ENCODE results near the gene ANKHD1.

ANKHD1 gene

DNA sequence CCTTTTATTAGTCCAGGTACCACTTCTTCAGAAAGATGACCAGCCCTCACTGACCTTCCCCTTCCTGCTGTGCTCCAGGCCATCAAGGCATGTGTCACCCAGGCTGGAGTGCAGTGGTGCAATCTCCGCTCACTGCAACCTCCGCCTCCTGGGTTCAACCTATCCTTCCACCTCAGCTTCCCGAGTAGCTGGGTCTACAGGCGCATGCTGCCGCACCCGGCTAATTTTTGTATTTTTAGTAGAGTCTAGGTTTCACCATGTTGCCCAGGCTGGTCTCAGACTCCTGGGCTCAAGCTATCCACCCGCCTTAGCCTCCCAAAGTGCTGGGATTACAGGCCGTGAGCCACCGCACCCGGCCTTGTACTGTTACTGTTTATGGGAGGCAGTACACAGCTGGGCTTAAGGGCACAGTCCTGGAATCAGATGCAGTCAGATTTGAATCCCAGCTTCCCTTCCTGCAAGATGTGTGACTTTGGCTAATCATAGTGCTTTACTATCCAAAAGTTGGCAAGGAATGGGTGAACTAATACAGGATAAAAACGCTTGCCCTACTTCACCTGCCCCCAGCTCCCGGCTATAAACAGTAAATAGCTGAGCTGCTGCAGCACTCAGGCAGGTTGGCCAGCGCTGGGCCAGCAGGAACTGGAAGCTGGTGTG, 145.3 kb downstream of the ANKHD1 start:
- DNase-seq = no peak

DNA sequence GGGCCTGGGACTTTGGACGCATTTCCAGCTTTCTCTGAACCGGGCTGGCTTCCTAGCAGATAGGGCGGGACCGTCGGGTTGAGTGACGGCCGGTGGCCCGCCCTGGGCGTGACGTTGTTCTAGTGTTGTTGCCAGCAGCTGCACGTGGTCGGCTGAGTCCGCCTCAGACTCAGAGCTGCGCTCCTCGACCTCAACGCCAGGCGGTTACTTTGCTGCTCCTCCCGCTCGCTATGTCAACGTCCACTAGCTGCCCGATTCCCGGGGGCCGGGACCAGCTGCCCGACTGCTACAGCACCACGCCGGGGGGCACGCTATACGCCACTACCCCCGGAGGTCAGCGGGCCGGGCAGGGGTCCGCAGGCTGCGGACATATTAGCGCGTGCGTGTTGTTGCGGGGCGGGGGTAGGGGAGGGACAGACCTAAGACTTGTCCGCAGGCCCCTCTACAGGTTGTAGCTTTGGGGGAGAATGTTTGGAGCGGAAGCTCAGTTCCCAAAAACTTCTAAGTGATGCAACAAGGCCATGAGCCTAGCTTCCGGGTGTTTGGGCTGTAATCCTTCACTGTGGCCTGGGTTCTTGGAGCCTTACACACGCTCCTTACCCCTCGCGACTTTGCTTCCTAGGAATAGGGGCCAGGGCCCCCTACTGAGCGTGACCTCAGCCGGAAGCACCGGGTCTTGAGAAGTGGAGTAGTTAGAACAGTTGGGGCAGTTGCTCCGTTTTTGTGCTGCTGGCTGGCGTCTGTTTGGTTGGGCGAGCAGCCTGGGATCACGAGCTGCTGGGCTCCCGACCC, 146.1 kb downstream of the ANKHD1 start, which contains the start of gene EIF4EBP3:
Gene EIF4EBP3 (plus strand): TSS at position 155 of the 792 bp plus-strand sequence. CDS start 76 bp downstream, at position 231.
- peak; percentile 79 for DNase-seq

DNA sequence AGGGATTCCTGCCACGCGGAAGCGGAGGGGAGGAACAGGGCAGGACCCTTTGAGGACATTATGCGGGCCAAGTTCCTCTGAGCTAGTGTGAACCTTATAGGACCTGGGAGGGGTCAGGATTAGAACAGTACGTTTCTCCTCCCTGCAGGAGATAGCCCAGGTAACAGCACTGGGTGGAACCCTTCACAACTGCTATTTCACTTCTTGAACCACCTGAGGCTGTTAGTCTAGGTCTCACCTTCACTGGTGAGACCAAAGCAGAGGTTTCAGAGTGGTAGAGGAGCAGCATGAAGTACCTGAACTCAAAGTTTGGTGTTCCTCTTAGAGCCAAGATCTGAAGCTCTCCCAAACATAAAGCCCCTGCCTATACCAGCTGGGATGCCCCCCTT, 146.7 kb downstream of the ANKHD1 start:
- DNase-seq = no peak

DNA sequence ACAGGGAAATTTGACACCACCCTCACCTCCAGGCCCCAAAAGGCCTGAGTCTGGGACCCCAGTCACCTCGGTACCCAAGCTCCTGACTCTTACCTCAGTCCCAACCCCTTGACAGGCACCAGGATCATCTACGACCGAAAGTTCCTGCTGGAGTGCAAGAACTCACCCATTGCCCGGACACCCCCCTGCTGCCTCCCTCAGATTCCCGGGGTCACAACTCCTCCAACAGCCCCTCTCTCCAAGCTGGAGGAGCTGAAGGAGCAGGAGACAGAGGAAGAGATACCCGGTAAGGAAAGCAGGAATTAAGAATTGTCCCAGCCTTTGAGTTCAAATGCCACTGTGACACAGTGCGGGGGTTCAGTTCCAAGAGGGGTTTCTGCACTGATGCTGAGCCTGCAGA, 147.2 kb downstream of the ANKHD1 start:
- DNase-seq = no peak

DNA sequence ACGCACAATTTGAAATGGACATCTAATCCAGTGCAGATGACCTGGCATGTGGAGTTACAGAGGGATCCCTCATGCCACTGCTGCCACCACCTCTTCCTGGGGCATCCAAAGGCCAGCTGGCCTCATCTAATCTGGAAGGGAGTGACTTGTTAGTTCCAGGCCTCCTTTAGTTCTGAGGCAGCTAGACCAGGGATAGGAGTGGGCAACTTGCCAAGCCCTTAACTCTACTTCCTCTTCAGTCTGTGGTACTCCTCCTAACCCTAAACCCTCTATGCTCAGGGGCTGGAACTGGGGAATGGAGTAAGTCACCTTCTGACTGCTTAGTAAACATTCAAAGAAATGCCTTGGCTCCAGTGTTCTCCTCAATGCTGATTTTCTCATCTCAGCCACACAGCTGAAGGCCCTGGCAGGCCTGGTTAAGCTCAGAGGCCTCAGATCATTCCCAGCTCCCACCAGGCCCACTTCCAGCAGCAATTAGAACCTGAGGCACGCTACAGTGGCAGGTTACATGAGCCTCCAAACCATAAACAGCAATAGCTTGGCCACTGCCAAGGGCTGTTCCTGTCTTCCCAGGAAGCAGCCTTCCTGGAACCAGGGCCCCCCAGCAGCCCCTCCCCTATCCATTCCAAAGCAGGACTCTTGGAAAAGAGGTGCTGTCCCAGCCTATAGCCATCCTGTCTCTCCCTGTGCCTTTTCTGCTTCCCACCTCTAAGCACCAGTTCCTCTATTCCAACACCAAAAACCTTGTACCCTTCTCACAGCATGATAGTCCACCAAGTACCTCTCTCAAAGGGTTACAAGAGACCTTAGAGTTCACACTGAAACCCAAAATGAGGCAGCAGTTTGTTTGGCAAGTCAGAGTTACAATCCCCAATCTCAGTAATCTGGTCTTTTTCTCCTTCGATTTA, 147.9 kb downstream of the ANKHD1 start:
- no peak for DNase-seq

DNA sequence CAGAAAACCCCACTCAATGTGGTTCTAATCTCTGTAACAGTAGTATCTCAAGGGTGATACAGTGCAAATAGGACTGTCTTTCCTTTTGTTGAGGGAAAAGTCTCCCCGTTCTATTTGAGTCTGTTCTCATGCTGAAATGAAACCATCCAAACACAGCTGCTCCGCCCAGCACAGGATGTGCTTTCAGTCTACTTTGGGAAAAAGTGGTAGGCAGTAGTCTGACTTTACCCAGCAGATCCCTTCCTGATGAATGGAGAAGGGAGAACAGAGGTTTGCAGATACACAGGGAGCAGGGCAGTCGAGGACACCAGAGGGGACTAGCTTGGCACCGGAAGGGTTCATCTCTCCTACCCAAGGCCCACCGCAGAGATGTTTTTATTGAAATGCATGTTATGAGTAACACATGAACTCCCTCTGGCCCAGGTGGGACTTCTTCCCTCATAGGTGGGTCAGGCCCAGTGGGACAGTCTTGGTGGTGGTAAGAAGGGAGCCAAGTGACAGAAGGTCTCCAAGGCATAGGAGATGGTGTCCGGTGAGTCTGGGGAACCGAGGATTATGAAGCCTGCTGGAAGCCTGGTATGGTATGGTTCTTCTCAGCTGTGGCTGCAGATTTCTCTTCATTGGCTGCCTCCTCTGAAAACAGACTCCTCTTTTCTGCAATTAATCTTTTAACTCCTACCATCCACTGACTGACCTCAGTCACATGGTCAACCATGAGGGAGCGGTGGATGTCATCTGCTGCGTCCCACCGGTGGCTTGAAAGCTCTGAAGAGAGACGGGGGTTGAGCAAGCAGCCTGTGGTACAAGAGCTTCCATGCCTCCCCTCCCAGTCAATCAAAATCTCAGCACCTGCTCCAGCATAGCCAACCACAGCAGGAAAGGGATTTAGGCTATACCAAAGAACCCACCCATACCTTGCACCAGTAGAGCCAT, 148.8 kb downstream of the ANKHD1 start:
- DNase-seq = no peak

DNA sequence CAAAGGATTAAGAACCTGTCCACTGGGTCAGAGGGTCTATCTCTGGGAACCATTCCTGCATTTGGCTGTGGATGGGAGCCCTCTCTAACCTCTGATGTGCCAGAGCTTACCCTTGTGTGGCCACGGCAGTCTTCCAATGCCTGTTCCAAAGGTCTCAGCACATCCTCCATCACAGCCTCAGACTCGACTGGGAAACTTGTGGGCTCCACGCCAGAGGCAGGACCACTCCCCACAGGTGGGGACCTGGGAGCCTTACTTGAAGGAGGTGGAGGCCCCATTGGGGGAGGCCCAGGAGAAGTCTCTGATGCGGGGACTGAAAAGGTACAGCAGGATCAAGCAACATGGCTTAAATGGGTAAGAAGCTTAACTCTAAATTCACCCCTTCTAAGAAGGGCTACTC, 150.2 kb downstream of the ANKHD1 start:
- no peak for DNase-seq

DNA sequence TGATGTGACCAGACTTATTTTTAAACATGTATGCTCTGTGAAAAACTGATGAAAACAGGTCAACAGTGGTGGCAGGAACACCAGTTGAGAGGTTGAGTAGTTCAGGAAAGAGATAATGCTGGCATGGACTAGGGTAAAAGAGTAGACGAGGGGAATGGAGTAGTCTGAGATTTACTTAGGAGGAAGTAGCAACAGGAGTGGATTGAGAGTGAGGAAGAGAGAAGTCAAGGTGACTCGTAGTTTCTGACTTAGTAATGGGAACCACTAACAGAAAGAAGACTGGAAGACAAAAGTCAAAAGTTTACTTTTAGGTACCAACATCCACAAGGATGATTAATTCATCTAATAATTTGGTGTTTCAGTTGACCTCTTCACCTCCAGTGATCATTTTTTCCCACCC, 152.0 kb downstream of the ANKHD1 start:
- DNase-seq = no peak

DNA sequence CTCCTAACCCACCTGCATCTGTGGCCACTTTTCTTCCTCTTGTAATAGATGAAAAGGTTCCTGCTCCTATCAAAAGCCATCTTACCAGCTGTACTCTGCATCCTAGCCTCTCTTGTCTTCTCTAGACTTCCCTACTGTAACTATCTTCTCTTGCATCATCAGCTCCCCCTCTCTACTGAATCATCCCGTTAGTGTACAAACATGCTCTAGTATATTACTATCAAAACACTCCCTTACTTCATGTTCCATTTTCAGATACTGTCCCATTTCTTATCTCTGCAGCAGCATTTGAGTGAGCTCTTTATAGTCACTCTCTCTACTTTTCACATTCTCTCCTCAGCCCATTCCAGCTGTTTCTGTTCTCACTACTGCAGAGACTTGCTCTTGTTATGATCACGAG, 152.8 kb downstream of the ANKHD1 start:
- DNase-seq = no peak

DNA sequence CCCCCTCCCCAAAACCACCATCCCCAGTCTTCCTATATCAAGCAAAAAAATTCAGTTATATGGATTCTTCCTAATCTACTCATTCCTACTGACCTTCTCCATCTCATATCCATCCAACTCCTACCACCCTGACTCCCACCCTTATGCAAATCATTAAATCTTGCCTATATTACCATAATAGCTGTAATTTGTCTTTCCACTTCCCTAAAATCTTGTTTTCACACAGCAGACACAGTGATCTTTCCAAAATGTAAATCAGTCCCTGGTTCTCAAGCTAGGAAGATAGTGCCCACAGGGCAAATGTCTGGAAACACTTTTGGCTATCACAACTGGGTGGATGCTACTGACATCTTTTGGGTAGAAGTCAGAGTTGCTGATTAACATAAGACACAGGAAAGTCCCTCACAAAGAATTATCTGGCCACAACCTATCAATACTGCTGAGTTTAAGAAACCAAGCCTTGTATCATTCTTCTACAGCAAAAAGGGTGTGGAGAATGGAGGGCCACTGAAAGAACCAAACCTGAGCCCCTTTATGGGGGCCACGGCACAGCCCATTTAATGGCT, 154.2 kb downstream of the ANKHD1 start:
- DNase-seq = no peak

DNA sequence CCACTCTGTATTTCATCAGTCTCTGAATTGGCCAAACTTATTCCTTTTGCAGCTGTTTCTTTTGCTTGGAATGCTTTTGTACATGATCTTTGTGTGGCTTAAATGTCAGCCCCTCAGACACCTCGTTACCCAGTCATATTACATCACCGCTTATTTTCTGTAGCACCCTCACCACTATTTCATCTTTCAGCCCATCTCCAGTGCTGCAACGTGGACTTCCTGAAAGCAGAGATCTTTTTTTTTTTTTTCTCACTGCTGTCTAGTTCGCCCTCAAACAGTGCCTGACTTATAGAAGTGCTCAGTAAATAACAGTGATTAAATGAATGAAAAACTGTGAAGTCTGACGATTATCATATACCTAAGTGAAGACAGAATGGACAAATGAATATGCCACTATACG, 154.8 kb downstream of the ANKHD1 start:
- DNase-seq = no peak

DNA sequence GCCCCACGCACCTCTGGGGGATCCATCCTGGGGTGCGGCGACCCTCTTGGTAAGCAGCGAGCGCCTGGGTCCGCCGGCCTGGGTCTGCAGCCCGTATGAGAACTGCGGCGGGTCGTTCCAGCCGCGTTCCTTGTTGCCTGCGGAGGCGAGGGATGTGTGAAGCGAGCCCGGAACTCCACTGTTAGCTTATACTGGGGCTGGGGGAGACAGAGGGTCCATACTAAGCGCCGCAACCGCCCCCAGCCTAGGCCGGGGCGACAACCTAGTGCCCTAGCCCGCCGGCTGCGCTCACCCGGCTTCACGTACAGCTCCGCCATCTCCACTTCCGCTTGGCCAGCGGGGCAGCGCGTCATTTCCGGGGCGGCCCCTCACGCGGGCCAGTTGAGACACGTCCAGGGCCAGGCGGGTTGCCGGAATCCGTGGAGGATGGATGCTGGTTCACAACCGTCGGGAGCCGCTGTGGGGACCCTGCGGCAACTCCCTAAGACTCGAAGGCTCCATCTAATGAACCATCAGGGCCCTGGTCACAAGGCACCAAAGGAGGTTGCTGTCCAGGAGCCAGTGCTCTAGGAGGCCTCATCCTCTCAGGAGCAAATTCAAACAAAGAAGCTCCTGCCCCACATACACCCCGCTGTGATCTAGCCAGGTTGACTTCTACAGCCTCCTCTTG, 155.6 kb downstream of the ANKHD1 start, which contains the start of gene SRA1:
Gene SRA1 (minus strand): TSS at position 338 of the 670 bp plus-strand sequence. CDS start 21 bp downstream, at position 317.
- DNase-seq = peak; percentile 79

DNA sequence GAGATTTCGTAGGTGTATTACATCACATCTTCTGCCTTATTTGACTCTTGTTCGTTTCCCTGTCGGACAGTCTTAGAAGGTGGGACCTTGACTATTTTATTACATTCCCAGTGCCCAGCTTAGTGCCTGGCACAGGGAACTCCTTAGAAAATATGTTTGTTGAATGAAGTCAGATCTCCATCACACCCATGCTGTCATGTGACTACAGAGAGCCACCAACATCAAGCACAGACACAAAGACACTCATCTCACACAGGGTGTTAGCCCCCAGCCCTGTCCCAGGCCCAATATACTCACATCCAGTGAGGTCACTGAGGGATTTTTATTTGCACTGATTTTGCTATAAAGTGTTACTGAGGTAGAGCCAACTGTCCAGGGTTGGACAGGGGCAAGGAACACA, 156.3 kb downstream of the ANKHD1 start:
- no peak for DNase-seq

DNA sequence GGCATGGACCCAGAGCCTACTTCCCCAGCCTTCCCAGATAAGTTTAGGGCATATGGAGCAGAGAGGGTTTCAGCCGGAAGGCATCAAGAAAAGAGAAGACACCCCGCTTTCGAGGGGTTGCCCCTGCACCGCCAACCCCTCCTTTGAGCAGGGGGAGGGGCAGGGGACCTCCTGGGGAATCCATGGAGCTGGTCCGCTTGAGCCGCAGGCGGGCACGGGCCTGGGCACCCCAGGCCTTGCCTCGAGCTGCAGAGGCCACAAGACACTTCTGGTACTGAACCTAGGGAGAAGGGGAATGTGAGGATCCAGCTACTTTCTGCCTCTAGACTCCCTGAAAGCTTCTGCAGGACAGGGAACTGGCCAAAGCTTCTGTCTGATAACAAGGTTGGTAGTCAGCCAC, 156.9 kb downstream of the ANKHD1 start:
- no peak for DNase-seq

DNA sequence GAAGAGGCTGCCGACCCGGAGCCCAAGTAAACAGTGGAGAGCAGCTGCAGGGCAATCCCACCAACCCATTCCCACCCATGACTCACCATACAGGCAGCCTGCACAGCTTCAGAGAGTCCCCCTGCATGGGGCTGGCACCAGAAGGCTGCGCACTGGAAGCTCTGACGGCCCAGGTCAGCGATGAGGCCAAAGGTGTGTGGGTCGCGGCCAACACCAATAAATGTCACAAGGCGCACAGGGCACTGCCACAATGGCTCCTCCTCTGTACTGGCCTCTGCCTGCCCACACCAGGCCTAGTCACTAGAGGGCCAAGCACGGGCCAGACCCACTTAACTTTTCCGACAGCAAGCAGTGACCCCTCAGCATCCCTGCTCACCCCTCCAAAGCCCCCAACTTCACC, 158.6 kb downstream of the ANKHD1 start:
- no peak for DNase-seq

DNA sequence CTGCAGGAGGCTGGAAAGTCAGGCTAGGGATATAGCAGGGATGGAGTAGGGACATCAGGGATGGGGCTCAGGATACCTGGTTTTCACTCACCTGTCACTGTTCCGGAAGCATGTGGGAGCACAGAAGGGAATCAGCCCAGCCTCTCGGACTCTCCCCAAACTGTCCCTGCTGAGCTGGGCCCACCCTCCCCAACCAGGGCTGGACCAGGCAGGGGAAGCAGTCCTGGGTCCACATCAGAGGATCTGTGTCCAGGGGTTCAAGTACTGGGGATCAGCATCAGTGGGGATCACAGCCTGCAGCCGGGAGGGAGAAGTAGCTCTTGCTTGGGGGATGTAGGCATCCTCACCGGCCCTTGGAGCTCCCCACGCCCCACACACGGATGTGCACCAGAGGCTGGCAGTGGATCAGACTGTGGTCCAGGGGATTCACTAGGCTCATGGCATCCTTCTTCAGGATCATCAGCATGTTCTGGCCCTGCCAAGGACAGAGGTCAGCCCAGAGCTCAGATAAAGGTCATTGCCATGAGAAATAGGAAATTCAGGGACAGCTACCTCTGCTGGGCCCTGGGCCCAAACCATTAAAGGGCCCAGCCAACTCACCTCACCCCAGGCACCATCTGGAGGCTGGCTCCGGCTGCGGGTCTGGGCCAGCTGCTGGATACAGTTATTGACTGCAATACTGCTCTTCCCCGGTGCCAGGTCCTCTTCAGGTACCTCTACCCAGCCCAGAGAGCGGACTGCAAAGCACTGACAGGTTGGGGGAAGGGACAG, 160.3 kb downstream of the ANKHD1 start:
- DNase-seq = no peak

DNA sequence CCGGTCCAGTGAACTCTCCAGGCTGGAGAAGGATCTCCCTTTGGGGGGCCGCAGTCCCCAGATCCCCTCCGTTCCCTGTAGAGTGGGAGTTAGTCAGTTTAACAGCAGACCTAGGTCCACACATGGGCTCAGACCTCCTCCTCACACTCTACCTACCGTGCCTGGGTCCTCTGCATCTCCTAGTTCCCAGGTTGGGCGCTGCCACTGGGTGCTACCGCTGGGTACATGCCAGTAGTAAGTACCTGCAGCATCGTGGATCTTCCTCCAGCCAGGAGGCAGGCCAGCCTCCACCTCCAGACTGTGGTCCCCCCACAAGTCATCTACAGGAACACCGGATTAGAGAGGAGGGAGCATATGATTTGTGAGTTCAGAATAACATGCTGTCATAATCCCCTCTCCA, 162.0 kb downstream of the ANKHD1 start:
- no peak for DNase-seq

DNA sequence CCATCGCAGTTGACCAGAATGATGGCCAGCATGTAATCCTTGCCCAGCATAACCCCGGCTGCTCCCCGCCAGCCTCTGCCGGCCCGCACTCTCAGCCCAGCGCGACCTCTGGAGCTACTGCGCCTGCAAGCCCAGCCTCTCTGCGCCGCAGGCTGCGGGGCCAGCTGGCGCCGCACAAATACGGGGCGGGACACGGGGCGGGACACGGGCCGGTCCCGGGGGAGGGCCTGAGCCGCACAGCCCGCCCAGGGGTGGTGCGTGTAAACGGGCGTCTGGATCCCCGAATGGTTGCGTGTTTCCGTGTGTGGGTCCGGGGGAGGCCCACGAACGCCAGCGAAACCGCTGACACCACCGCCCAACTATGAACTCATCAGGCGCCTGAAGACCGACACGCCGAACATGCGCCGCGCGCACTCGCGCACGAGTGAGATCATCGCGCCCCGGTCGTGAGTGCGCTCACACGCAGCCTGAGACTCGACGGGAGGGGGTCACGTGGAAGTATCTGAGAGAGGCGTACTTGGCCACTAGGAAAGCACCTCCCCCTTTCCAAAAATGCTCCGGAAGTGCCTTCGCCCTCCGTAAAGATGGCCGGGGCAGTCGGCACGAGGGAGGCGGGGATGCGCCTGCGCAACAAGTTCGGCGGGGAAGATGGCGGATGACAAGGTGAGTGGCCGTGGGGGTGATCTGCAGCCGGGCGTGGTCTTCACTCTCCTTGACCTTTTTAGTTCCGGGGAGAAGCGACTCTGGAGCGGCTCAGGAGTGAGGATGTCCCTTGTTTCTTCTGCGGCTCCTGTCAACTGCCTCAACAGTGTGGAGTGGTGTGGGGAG, 162.8 kb downstream of the ANKHD1 start, which contains the start of the genes APBB3 and SLC35A4:
Gene APBB3 (minus strand): TSS at position 403 of the 828 bp plus-strand sequence. CDS start 353 bp downstream, at position 50.
Gene SLC35A4 (plus strand): TSS at position 633 of the 828 bp plus-strand sequence. CDS start 2,342 bp downstream, outside the sequence.
- DNase-seq = peak; percentile 99
